Liver (tissue), 3 donors: ENCODE data around the gene CCDC172.

ENCODE experiments used
- ATF3 ChIP-seq: IDR thresholded peaks from 2 replicates; pipeline ENCODE4 v1.6.1; 2016; ENCODE audit warnings: antibody characterized with exemption
- CTCF ChIP-seq: fragments of 150-350 bp; IDR thresholded peaks from 2 replicates; pipeline ENCODE4 v1.5.1; 2017; ENCODE audit warnings: improper control_type of control experiment, low read depth, low read length; ENCODE audit not compliant: missing input control
- REST ChIP-seq: IDR thresholded peaks from 2 replicates; pipeline ENCODE4 v1.6.1; 2016; ENCODE audit warnings: antibody characterized with exemption, mild to moderate bottlenecking
- TAF1 ChIP-seq: conservative IDR thresholded peaks from 2 replicates; pipeline ENCODE4 v1.6.1; 2016; ENCODE audit warnings: antibody characterized with exemption, mild to moderate bottlenecking
- donor health status: healthy.
- donor health status: healthy.

GRCh38 chr10:116336866-116337265 lies 12.6 kb downstream of the CCDC172 start:
- TF ChIP-seq REST (no peak), CTCF (no peak), TAF1 (no peak), ATF3 (no peak)
